Cerebellar nuclear complex (tissue), 1 donor: Measurements from ENCODE around the gene EFHD2.
"Not testable (repeated sequence)": the region's sequence is repeated elsewhere in the genome, so short reads cannot be mapped to it uniquely, and the experiment has no call there.

Experiments
- DNase-seq, 2 experiments: peaks; one replicate each; lab custom pipeline; 2025; lab: John Stamatoyannopoulos, UW

Gene EFHD2

DNA sequence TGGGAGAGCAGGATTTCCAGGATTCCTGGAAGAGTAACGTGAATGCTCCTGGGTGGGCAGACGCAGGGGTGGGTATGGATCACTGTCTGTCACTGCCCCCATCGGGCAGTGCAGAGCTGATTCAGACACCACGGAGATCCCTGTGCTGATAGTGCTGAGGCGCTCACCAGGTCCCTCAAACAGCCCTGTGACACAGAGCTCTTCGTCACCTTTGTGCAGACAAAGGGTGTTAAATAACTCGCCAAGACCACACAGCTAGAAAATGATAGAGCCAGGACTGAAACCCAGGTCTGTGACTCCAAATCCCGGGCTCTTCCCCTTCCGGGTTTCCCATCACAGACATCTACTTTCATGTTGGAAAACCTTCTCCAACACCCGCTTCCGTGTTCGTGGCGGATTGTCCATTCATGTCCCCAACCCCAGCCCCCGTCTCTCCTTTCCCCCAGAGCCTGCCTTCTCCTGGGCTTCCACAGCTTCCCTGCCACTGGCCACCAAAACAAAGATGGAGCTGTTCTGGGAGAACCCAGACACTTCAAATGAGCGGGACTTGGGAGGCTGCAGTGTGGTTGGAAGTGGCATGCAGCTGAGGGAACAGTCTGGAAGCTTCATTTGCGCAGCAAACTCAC lies 2.6 kb downstream of the EFHD2 start:
- DNase-seq, result no peak

DNA sequence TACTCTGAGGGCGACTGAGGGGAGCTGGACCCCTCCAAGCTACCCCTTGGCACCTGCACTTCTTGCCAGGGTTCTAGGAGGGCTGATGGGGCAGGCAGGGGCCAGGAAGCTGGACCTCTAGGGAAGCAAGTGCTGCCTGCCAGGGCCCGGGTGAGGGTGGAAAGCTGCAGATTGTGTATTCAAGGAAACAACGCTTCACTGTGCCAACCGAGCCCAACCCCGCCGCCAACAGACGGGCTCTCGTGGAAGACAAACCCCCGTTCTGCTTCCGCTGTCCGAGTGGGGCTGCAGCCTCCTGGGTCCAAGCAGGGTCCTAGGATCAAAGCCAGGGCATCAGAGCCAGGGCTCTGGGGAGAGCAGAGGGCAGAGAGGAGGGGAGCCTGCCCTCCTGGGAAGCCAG lies 3.2 kb downstream of the EFHD2 start:
- no peak for DNase-seq

- DNase-seq, result no peak
These were observed 4.1 kb downstream of the EFHD2 start for GRCh38 chr1:15413563-15414444.

DNA sequence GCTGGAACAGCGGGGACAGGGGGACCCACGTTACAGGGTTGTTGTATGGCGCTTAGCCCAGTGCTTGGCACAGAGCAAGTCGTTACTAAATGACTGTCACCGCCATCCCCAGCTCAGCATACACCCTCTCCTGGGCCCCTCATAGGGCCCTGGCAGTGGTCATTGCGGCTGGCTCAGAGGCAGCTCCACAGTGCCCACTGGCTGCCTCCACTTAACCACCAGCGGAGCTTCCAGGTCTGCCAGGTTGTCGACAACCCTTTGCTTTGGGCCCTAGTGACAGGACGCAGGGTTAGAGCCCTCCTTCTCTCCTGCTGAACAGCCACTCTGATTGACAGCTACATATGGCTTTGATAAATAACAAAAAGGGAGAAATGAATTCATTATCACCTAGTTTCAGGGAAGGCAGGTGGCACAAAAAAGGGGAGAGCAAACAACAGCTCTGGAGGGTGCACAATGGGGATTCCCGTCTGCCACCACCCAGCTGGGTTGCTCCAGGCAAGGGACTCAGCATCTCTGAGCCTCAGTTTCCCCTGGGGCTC lies 4.8 kb downstream of the EFHD2 start:
- DNase-seq, result no peak

GRCh38 chr1:15417059-15417934 lies 7.6 kb downstream of the EFHD2 start:
- DNase-seq, result no peak

GRCh38 chr1:15418806-15419515 lies 9.3 kb downstream of the EFHD2 start:
- no peak for DNase-seq

- no peak for DNase-seq
These were observed 11.3 kb downstream of the EFHD2 start for GRCh38 chr1:15420853-15421465.

GRCh38 chr1:15422871-15423270 lies 13.2 kb downstream of the EFHD2 start:
- no peak for DNase-seq

GRCh38 chr1:15423355-15424077 lies 13.8 kb downstream of the EFHD2 start:
- no peak for DNase-seq

DNA sequence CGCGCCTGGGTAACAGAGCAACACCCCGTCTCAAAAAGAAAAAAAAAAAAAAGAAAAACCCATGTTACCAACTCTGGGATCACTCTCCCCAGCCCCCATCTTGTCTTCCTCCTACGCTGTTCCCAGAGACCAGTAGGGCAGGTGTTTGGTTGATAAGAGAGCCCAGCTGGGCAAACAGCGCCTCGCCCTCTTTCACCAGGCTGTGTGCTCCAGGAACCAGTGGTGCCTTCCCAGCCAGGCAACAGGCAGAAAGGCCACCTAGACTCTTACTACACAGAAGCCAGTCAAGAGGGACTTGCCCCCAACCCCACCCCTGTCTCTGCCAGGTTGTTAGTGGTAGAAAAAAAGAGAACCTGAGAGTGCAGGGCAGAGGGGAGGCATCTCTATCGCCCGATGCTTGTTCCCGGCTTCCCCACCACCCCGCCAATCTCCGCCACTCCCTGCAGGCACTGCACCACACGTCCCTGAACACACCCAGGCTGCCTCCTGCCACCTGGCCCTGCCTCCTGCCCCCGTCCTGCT lies 14.5 kb downstream of the EFHD2 start:
- no peak for DNase-seq

- DNase-seq, result no peak
These were observed 15.3 kb downstream of the EFHD2 start for GRCh38 chr1:15424981-15425380.

- no peak for DNase-seq
These were observed 15.8 kb downstream of the EFHD2 start for GRCh38 chr1:15425521-15425920.

DNA sequence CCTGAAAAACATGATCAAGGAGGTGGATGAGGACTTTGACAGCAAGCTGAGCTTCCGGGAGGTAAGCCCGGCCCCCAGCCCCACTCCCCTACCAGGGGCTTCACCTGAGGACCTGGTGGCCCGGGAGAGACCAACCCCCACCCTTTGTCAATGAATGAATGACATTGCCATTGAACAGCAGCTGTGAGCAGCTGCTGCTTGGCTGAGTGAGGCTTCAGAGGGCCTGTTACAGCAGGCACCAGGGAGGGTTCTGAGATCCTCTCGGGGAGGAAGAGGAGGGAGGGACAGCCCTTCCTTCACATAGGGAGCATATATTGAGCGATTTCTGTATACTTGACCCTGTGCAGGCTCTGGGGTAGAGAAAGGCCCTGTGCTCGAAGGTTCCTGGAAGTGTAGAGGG lies 16.3 kb downstream of the EFHD2 start:
- DNase-seq, result no peak

DNA sequence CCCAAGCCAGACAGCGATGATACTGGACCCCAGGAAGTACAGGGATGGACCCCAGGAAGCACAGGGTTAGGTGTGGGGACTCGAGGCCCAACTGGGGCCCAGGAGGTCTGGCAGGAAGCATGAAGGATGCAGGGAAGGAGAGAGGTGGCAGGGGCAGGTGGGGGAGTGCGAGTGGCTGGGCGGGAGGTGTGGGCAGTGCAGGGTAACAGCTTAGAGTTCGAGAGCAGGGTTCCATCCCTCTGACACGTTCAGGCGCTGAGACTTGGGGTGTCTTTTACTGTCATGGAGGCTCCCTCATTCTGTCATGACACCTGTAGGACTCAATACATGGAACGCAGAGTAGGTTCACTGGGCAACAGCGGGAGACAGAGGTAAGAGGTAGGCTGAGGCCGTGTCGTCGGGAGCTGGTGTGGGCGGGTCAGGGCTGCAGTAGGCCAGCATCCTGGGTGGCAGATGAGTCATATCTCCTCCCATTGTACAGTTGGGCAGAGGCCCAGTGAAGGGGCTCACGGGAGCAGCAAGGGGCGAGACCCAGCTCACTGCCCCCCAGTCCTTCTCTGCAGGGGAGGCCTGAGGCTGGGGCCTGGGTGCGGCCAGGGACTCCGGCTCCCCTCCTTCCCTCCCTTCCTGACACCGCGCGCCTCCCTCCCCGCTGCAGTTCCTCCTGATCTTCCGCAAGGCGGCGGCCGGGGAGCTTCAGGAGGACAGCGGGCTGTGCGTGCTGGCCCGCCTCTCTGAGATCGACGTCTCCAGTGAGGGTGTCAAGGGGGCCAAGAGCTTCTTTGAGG lies 17.0 kb downstream of the EFHD2 start:
- no peak for DNase-seq

- no peak for DNase-seq
These were observed 17.6 kb downstream of the EFHD2 start for GRCh38 chr1:15427280-15427666.

GRCh38 chr1:15428252-15428651 lies 18.6 kb downstream of the EFHD2 start:
- DNase-seq, result not testable (repeated sequence)

GRCh38 chr1:15428815-15429435 lies 19.2 kb downstream of the EFHD2 start:
- no peak for DNase-seq

DNA sequence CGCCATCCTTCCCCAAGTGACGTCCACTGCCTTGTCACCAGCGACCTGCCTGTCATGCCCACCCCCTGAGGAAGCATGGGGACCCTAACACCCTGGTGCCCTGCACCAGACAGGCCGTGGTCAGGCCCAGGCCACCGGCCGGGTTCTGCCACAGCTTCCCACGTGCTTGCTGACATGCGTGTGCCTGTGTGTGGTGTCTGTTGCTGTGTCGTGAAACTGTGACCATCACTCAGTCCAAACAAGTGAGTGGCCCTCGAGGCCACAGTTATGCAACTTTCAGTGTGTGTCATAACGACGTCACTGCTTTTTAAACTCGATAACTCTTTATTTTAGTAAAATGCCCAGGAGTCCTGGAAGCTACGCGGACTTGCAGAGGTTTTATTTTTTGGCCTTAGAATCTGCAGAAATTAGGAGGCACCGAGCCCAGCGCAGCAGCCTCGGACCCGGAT lies 20.0 kb downstream of the EFHD2 start:
- no peak for DNase-seq
